Cerebellar cortex (tissue), 1 donor: ENCODE results near the gene SYTL1.

Experiments used
- DNase-seq: peaks from one replicate; pipeline ENCODE4 v3.0.0-alpha.2; 2015; ENCODE audit warnings: low spot score

The SYTL1 gene

GRCh38 chr1:27348861-27349783 lies 7.3 kb downstream of the SYTL1 start:
- DNase-seq, result peak; percentile 78

GRCh38 chr1:27349784-27350662 lies 8.2 kb downstream of the SYTL1 start:
- peak; percentile 68 for DNase-seq

GRCh38 chr1:27350663-27351540 lies 9.1 kb downstream of the SYTL1 start:
- peak; percentile 85 for DNase-seq

- DNase-seq, result no peak
These were observed 9.8 kb downstream of the SYTL1 start for GRCh38 chr1:27351541-27352107.

GRCh38 chr1:27353166-27353565 lies 11.3 kb downstream of the SYTL1 start:
- DNase-seq, result no peak

GRCh38 chr1:27353629-27354028 lies 11.8 kb downstream of the SYTL1 start:
- DNase-seq, result no peak

GRCh38 chr1:27355683-27356082 lies 13.9 kb downstream of the SYTL1 start:
- no peak for DNase-seq

- DNase-seq, result no peak
These were observed 14.4 kb downstream of the SYTL1 start for GRCh38 chr1:27356277-27356618.

GRCh38 chr1:27356619-27357280 lies 14.9 kb downstream of the SYTL1 start:
- no peak for DNase-seq

- peak; percentile 77 for DNase-seq
These were observed 15.6 kb downstream of the SYTL1 start for GRCh38 chr1:27357281-27358037.

- DNase-seq, result no peak
These were observed 16.5 kb downstream of the SYTL1 start for GRCh38 chr1:27358038-27358927.

GRCh38 chr1:27358928-27359313 lies 17.1 kb downstream of the SYTL1 start:
- DNase-seq, result no peak

- no peak for DNase-seq
These were observed 18.0 kb downstream of the SYTL1 start for GRCh38 chr1:27359822-27360158.

- DNase-seq, result no peak
These were observed 18.6 kb downstream of the SYTL1 start for GRCh38 chr1:27360159-27361043.

- no peak for DNase-seq
These were observed 19.2 kb downstream of the SYTL1 start for GRCh38 chr1:27361044-27361402.

GRCh38 chr1:27361553-27361952 lies 19.7 kb downstream of the SYTL1 start:
- DNase-seq, result no peak

- DNase-seq, result no peak
These were observed 22.2 kb downstream of the SYTL1 start for GRCh38 chr1:27363766-27364695.
